ENCODE results near the gene DNTTIP2. TPM values are rescaled to one million over a fixed set of nuclear protein-coding genes. Genes with fewer than 3 reads are reported as not detected.

The DNTTIP2 gene
- total RNA-seq, 2 experiments from 2014 or later, result 39.7 to 67.6 TPM

DNA sequence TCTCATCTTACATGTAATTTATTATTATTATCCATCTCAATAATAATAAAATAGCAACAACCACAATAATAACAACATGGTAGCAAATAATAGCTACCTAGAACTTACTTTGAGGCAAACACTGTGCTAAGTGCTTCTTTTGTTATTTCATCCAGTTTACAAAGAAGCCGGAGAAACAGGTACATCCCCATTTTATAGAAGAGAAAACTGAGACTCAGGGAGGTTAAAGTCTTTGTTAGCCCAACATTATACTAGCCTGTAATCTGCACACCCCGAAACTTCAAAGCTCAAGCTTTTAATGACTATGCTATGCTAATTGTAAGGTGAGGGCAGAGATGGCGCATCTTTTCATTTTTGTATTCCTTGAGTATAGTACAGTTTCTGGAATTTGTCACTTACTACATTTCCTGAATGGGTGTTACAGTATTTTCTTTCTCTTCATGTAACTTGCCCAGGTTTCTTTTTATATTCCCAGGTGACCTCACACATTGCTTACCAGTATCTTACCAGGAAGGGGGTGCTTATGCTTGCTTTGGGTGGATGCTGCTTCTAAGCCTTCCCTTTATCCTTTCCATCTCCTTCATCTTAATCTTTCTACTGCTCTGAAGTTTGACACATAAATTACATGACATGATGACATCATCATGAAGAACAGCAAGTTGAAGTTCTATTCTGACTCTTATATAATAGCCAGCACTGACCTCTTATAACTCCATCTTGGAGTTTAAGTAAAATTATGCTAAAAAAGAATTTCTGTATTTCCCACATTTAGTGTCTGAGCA lies 21.9 kb upstream of the DNTTIP2 start:
- peaks cover 42% of the 10 kb centered on the region for H3K36me3 ChIP-seq (ENCODE audit: insufficient read depth, low read length)
- no peak overlapping the region for H3K4me3 ChIP-seq (ENCODE audit: low read depth, low read length, poor library complexity, severe bottlenecking)
- ChIA-PET POLR2A (no interaction called here), CTCF (ENCODE audit: unreplicated experiment) (no interaction called here)
- intact Hi-C loops (cut with micrococcal nuclease; ENCODE audit: unreplicated experiment), result no loop called here
- DNase-seq (ENCODE audit: low spot score), result no peak
- peaks cover 35% of the 10 kb centered on the region for H3K4me1 ChIP-seq (ENCODE audit: insufficient read depth, low read length, poor library complexity, severe bottlenecking)
- H3K9me3 ChIP-seq (ENCODE audit: low read length), result no peaks in the 10 kb centered on the region
- no peaks in the 10 kb centered on the region for H4K20me1 ChIP-seq (ENCODE audit: insufficient read depth, low read length)
- H3K27ac ChIP-seq (ENCODE audit: low read depth, low read length, poor library complexity, severe bottlenecking), result no peak overlapping the region
- peaks cover 25% of the 10 kb centered on the region for H3K79me2 ChIP-seq (ENCODE audit: insufficient read depth, low read depth, low read length)
- no peak overlapping the region for H2AFZ ChIP-seq (ENCODE audit: low read length)
- H3K9me2 ChIP-seq (ENCODE audit: insufficient read depth, low read length), result no peaks in the 10 kb centered on the region
- no peak for TF ChIP-seq CTCF (conservative IDR thresholded peaks at IDR 0.05; ENCODE audit: low read length)
- no peak for TF ChIP-seq EZH2phosphoT487 (IDR thresholded peaks at IDR 0.05; ENCODE audit: borderline replicate concordance, low read depth, low read length)
- H3K4me2 ChIP-seq (ENCODE audit: low read length), result no peak overlapping the region
- no TSS peak for BruUV-seq (replicated peaks)

GRCh38 chr1:93899543-93900207 lies 20.7 kb upstream of the DNTTIP2 start:
- CTCF ChIA-PET (ENCODE audit: unreplicated experiment), result no interaction called here
- Histone ChIP-seq H3K4me1 (ENCODE audit: insufficient read depth, low read length, poor library complexity, severe bottlenecking) (peaks cover 24% of the 10 kb centered on the region), H3K4me2 (ENCODE audit: low read length) (no peak overlapping the region), H3K79me2 (ENCODE audit: insufficient read depth, low read depth, low read length) (peaks cover 13% of the 10 kb centered on the region; the same call in 1 of the 2 replicates), H3K36me3 (ENCODE audit: insufficient read depth, low read length) (peaks cover 46% of the 10 kb centered on the region), H3K4me3 (ENCODE audit: low read depth, low read length, poor library complexity, severe bottlenecking) (no peak overlapping the region), H3K9me2 (ENCODE audit: insufficient read depth, low read length) (no peaks in the 10 kb centered on the region), H2AFZ (ENCODE audit: low read length) (no peak overlapping the region), H3K27ac (ENCODE audit: low read depth, low read length, poor library complexity, severe bottlenecking) (no peak overlapping the region), H3K9me3 (ENCODE audit: low read length) (no peaks in the 10 kb centered on the region), H4K20me1 (ENCODE audit: insufficient read depth, low read length) (no peaks in the 10 kb centered on the region)
- intact Hi-C loops (cut with micrococcal nuclease; ENCODE audit: unreplicated experiment), result no loop called here
- TF ChIP-seq EZH2phosphoT487 (IDR thresholded peaks at IDR 0.05; ENCODE audit: borderline replicate concordance, low read depth, low read length) (no peak), CTCF (conservative IDR thresholded peaks at IDR 0.05; ENCODE audit: low read length) (no peak)
- POLR2A ChIA-PET, result no interaction called here
- no TSS peak for BruUV-seq (replicated peaks)
- no peak for DNase-seq (ENCODE audit: low spot score)

GRCh38 chr1:93888900-93889299 lies 9.9 kb upstream of the DNTTIP2 start:
- intact Hi-C loops (cut with micrococcal nuclease; ENCODE audit: unreplicated experiment), result no loop called here
- POLR2A ChIA-PET, result interaction anchor here (0.6 to 1.5 kb wide), 2 partner anchors 15 to 326 kb away, joined by 6 to 9 read pairs; no protein-coding TSS in a partner anchor

More at GRCh38 chr1:93888900-93889299, 9.9 kb upstream of the DNTTIP2 start:
- H2AFZ ChIP-seq (ENCODE audit: low read length), result no peak overlapping the region
- H3K79me2 ChIP-seq (ENCODE audit: insufficient read depth, low read depth, low read length), result no peaks in the 10 kb centered on the region
- no peaks in the 10 kb centered on the region for H3K9me3 ChIP-seq (ENCODE audit: low read length)
- H3K27ac ChIP-seq (ENCODE audit: low read depth, low read length, poor library complexity, severe bottlenecking), result no peak overlapping the region
- no peaks in the 10 kb centered on the region for H3K4me1 ChIP-seq (ENCODE audit: insufficient read depth, low read length, poor library complexity, severe bottlenecking)
- CTCF ChIA-PET (ENCODE audit: unreplicated experiment), result no interaction called here
- peaks cover 31% of the 10 kb centered on the region for H3K36me3 ChIP-seq (ENCODE audit: insufficient read depth, low read length)
- DNase-seq (ENCODE audit: low spot score), result no peak
- H3K4me2 ChIP-seq (ENCODE audit: low read length), result no peak overlapping the region
- no peak for TF ChIP-seq EZH2phosphoT487 (IDR thresholded peaks at IDR 0.05; ENCODE audit: borderline replicate concordance, low read depth, low read length)
- no peak for TF ChIP-seq CTCF (conservative IDR thresholded peaks at IDR 0.05; ENCODE audit: low read length)
- no TSS peak for BruUV-seq (replicated peaks)
- no peak overlapping the region for H3K4me3 ChIP-seq (ENCODE audit: low read depth, low read length, poor library complexity, severe bottlenecking)
- no peaks in the 10 kb centered on the region for H4K20me1 ChIP-seq (ENCODE audit: insufficient read depth, low read length)
- no peaks in the 10 kb centered on the region for H3K9me2 ChIP-seq (ENCODE audit: insufficient read depth, low read length)
